SK-N-SH treated with all-trans-retinoic acid at 6 μM for 48 hours (cell line): Measurements from ENCODE around the gene FGGY.

Source experiments
- ARNTL ChIP-seq: fragments of 450-650 bp; formaldehyde crosslinking; IDR thresholded peaks from 2 replicates; pipeline ENCODE4 v1.5.0; 2020; ENCODE audit warnings: low read depth, mild to moderate bottlenecking, moderate library complexity, borderline replicate concordance
- GLIS3 ChIP-seq: fragments of 250-450 bp; sonication (Bioruptor Pico); IDR thresholded peaks from 2 replicates; pipeline ENCODE4 v1.5.0; 2020; ENCODE audit warnings: mild to moderate bottlenecking, moderate library complexity
- RARB ChIP-seq: fragments of 250-450 bp; sonication (Bioruptor Pico); IDR thresholded peaks from 2 replicates; pipeline ENCODE4 v1.8.0; 2021; ENCODE audit warnings: mild to moderate bottlenecking, moderate library complexity
- SNAI2 ChIP-seq: fragments of 250-450 bp; sonication (Bioruptor Pico); IDR thresholded peaks from 2 replicates; pipeline ENCODE4 v1.5.0; 2020; ENCODE audit warnings: mild to moderate bottlenecking, moderate library complexity
- TCF4 ChIP-seq: fragments of 250-450 bp; sonication (Bioruptor Pico); IDR thresholded peaks from 2 replicates; pipeline ENCODE4 v1.8.0; 2021; ENCODE audit warnings: mild to moderate bottlenecking, moderate library complexity, borderline replicate concordance
- TSHZ2 ChIP-seq: fragments of 250-450 bp; sonication (Bioruptor Pico); IDR thresholded peaks from 2 replicates; pipeline ENCODE4 v1.5.0; 2020; ENCODE audit warnings: mild to moderate bottlenecking, moderate library complexity
- ZC3H10 ChIP-seq: fragments of 250-450 bp; sonication (Bioruptor Pico); IDR thresholded peaks from 2 replicates; pipeline ENCODE4 v1.5.1; 2021; ENCODE audit warnings: mild to moderate bottlenecking, moderate library complexity
- ZFP3 ChIP-seq: fragments of 250-450 bp; sonication (Bioruptor Pico); IDR thresholded peaks from 2 replicates; pipeline ENCODE4 v1.5.0; 2020; ENCODE audit warnings: mild to moderate bottlenecking, moderate library complexity
- ZNF8 ChIP-seq: fragments of 450-650 bp; formaldehyde crosslinking; IDR thresholded peaks from 2 replicates; pipeline ENCODE4 v1.5.0; 2020; ENCODE audit warnings: mild to moderate bottlenecking, moderate library complexity

- TF ChIP-seq ZNF8 (no peak), ARNTL (CRISPR knock-in tag) (no peak), RARB (CRISPR knock-in tag) (no peak), TCF4 (CRISPR knock-in tag) (no peak), ZFP3 (CRISPR knock-in tag) (no peak), TSHZ2 (CRISPR knock-in tag) (no peak), GLIS3 (CRISPR knock-in tag) (no peak), ZC3H10 (CRISPR knock-in tag) (no peak), SNAI2 (CRISPR knock-in tag) (no peak)
Observed at GRCh38 chr1:59703918-59704378, 407.1 kb downstream of the FGGY start.
